SK-N-MC (cell line): ENCODE results near the gene DOLK.

Source experiments
- EZH2 ChIP-seq: fragments of 200-600 bp; sonication (generic); IDR thresholded peaks from one replicate; pipeline ENCODE4 v1.6.1; 2017; ENCODE audit warnings: antibody characterized with exemption
- POLR2AphosphoS5 ChIP-seq: IDR thresholded peaks from 2 replicates; pipeline ENCODE4 v1.6.1; 2012; ENCODE audit warnings: mild to moderate bottlenecking, low read depth, low read length, borderline replicate concordance

DNA sequence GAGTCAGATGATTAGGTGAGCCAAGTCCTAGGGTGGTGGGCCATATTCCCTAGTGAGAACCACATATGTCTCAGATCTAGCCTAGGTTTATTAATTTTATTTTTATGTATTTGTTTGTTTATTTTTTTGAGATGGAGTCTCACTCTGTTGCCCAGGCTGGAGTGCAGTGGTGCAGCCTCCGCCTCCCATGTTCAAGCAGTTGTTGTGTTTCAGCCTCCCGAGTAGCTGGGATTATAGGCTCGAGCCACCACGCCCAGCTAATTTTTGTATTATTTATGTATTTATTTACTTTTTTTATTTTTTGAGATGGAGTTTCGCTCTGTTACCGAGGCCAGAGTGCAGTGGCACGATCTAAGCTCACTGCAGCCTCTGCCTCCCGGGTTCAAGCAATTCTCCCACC lies 36.1 kb upstream of the DOLK start:
- TF ChIP-seq EZH2, result no peak
- TF ChIP-seq POLR2AphosphoS5, result no peak
